Measurements from ENCODE around the gene ADAM22.

GRCh38 chr7:88091988-88092675, 158.1 kb downstream of the ADAM22 start:
- TF ChIP-seq EZH2 (IDR thresholded peaks at IDR 0.05; ENCODE audit: borderline replicate concordance, low read depth, low read length, severe bottlenecking) (no peak), CTCF (IDR thresholded peaks at IDR 0.05; ENCODE audit: borderline replicate concordance, extremely low read depth, low read length, poor library complexity, severe bottlenecking) (no peak)
